T-helper 2 cell treated with Interferon-gamma antibody and Interleukin-4, amounts not matched to agents 100 ng/mL and 5 ng/mL, for 36 hours (primary cell): ENCODE data around the gene RBM22. TPM values are rescaled to one million over a fixed set of nuclear protein-coding genes. Genes with fewer than 3 reads are reported as not detected.

Source experiments
- intact Hi-C: fragments of 100-400 bp; cut with micrococcal nuclease; formaldehyde crosslinking; loops from one replicate; pipeline ENCODE4 v1.15.1; 2023
- total RNA-seq: library from RNA; stranded (reverse); gene quantifications from 2 replicates; pipeline ENCODE4 v1.2.3, GENCODE V29; 2022

The RBM22 gene
- total RNA-seq, 1 donor from 2014 or later, result 70.4 TPM

DNA sequence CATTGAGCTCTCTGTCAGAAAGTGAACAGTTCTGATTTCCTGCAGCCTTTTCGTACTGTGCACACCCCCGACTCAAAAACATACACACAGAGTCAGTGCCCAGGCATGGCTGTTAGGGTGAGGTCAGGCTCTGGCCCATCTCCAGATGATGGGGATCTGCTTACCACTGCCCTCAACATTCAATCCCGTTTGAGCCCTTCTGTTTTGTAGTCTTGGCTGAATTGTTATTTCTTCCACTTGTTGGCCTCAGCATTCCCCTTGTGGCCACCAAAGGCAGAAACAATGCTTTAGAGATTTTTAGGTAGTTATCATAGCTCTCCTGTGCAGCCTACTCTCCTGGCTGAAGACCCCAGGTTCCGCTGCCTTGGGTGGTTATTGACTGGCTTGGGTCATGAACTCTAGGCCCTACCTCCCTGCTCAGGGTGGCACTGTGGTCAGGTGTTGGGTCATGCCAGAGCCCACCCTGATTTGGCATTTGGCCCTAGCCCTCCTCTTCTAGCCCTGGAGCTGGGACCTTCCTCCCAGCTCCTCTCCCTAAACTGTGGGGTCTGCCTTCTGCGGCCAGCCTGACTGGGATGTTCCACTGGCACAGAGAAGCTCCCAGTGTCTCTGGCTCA is 47.6 kb downstream of the RBM22 start:
- intact Hi-C loops, result no loop called here

DNA sequence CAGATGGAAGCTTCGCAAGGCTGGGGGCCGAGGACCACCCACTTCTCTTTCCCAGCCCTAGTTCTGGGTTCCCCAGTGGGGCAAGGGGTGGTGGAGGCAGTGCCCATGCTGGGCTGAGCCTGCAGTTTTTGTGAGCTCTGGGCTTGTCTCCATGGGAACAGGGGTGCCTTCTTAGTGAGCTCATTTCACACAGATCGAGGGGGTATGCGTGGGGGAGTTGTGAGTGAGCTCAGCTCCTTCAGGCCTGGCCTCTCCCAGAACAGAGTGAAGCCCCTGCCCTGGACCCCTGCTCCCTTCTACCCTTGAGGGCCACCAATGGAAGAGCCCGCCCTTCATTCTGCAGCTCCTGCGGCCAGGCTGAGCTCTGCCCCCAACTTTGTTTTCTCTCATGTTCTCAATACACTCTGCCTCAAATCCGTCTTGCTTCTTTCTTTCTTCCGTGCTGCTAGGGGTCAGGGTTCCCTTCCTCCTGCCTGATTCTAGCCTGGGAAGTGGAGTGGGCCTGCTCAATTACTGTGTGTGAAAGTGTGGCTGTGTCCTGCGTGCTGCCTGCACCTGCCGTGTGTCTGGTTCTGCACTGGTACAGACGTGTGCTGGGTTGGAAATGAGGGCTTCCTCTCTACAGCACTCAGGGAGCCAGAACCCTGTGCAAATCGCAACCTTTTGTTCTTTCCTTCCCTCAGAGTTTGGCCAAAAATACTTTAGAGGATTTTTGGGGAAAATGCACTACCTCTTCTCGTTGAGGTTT is 48.8 kb downstream of the RBM22 start:
- intact Hi-C loops, result no loop called here

GRCh38 chr5:150651382-150651781 is 49.5 kb downstream of the RBM22 start:
- intact Hi-C loops, result no loop called here

GRCh38 chr5:150650021-150651006 is 50.5 kb downstream of the RBM22 start:
- intact Hi-C loops, result no loop called here

DNA sequence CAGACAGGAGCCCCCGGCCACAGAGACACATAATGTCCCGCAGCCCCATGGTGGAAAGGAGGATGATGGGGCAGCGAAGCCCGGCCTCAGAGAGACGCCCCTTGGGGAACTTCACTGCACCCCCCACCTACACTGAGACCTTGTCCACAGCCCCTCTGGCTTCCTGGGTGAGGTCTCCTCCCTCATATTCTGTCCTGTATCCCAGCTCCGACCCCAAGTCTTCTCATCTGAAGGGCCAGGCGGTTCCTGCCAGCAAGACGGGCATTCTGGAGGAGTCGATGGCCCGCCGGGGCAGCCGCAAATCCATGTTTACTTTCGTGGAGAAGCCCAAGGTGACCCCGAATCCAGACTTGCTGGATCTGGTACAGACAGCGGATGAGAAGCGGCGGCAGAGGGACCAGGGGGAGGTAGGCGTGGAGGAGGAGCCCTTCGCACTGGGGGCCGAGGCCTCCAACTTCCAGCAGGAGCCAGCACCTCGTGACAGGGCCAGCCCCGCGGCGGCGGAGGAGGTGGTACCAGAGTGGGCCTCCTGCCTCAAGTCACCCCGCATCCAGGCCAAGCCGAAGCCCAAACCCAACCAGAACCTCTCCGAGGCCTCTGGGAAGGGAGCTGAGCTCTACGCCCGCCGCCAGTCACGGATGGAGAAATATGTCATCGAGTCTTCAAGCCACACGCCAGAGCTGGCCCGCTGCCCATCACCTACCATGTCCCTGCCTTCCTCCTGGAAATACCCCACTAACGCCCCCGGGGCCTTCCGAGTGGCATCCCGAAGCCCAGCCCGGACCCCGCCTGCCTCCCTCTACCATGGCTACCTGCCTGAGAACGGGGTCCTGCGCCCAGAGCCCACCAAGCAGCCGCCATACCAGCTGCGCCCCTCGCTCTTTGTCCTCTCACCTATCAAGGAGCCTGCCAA is 51.5 kb downstream of the RBM22 start:
- intact Hi-C loops, result no loop called here

DNA sequence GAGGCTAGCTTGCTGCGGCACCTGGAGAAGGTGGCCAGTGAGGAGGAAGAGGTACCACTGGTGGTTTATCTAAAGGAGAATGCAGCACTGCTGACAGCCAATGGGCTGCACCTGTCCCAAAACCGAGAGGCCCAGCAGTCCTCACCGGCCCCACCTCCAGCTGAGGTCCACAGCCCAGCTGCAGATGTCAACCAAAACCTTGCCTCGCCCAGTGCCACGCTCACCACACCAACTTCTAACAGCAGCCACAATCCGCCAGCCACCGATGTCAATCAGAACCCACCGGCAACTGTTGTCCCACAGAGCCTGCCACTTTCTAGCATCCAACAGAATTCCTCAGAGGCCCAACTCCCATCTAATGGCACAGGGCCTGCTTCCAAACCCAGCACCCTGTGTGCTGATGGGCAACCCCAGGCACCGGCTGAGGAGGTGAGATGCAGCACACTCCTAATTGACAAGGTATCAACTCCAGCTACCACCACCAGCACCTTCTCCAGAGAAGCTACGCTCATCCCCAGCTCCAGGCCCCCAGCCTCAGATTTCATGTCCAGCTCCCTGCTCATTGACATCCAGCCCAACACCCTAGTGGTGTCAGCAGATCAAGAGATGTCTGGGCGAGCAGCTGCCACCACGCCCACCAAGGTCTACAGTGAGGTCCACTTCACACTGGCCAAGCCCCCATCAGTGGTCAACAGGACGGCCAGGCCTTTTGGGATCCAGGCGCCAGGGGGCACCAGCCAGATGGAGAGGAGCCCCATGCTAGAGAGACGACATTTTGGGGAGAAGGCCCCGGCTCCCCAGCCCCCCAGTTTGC is 52.4 kb downstream of the RBM22 start:
- intact Hi-C loops, result no loop called here

DNA sequence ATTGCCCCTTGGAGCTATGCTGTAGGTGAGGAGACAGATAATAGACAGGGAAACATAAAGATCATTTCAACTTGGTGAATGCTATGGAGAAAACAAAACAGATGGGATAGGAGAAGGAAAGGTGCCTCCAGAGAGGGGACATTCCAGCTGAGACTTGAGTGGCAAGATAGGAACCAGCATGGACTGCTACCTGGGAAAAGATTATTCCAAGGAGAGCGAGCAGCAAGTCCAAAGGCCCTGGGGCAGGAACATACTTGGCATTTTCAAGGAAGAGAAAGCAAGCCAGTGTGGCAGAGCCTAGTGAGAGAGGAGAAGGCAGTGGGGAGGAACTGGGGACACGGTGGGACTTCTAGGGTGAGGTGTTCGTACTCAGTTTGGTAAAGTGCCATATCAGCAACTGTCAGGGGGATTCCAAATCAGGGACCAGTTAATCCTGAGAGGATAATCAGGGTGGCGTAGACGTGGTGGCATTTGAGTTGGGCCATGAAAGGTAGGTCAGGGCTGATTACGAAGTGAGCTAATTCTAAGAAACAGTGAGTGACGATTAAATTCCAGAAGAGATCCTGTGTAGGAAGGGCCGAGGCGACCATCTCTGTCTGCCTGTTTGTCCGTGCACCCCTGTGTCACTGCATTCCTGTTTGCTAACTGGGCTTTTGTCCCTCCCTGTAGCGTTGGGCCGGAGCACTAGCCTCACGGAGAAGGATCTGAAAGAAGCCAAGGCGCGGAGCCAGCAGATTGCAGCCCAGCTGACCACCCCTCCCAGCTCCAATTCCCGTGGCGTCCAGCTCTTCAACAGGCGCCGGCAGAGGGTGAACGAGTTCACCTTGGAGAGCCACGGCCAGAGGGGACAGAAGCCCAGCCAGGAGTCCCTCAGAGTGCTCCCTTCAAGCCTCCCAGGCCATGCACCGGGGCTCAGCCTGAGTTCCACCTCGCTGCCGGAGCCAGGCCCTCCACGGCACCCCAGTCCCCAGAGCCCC is 53.3 kb downstream of the RBM22 start:
- intact Hi-C loops, result no loop called here

DNA sequence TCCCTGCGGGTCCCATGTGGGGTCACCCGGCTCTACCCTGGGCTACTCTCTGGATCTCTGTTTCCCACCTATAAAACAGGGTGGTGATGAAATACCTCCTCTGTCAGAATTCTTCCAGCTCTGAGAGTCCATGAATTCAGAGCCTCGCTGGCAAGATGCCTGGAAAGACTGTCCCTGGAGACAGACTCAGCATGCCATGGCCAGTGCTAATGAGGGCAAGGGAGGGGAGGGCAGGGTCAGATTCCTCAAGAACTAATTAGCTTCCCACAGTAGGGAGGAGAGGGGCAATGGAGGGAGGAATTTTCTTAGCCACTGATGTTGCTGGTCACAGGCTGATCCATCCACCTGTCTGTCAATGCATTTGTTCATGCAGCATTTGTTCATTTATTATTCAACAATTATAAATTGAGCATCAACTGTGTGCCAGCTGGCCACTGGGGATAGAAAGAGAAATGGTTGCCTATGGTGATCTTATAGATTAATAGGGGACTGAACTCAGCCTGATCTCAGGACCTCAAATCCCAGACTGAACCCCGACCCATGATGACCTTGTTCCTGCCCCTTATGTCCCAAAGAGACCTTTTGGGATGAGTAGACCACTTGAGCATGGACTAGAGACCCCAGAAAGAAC is 55.7 kb downstream of the RBM22 start:
- intact Hi-C loops, result no loop called here

DNA sequence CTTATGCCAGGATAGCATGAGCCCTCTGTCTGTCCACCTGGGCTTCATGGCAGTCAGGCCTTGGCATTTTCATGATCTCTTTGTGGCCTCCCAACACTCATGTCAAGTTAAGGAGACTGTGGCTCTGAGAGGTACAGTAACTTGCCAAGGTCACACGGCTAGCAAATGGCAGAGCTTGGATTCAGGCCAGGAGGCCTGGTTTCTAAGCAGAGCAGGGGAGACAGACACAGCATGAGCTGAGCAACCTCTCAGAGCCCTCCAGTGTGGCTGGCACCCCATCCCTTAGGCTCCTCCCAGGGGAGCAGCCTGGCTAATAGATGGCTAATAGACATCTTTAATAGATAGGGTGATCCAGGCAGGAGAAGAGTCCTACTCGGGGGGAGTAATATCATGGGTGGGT is 56.3 kb downstream of the RBM22 start:
- intact Hi-C loops, result no loop called here

GRCh38 chr5:150644058-150644457 is 56.8 kb downstream of the RBM22 start:
- intact Hi-C loops, result no loop called here

DNA sequence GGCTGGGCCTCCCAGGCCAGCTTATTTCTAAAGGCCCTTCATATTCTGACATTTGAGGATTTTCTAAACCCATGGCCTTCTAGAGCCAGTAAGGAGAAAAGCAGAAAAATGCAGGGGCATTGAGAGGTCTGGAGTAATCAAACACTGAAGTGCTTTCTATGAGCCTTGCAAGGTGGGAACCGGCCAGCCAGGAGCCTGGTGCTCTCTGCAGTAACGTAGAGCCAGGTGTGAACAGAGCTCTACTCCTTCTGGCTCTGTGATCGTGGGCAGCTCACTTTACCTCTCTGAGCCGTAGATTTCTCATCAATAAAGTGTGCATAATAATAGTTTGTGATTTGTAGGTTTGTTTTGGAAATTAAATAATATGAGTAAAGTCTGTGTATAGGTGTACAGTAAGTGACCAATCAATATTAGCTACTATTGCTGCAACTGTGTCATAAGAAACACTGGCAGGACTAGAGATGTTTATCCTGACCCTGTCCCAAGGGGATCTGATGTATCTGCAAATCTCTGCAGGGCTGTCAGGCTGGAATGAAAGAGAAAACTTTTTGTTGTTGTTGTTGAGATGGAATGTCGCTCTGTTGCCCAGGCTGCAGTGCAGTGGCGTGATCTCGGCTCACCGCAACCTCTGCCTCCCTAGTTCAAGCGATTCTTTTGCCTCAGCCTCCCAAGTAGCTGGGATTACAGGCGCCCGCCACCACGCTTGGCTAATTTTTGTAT is 57.7 kb downstream of the RBM22 start:
- intact Hi-C loops, result no loop called here

DNA sequence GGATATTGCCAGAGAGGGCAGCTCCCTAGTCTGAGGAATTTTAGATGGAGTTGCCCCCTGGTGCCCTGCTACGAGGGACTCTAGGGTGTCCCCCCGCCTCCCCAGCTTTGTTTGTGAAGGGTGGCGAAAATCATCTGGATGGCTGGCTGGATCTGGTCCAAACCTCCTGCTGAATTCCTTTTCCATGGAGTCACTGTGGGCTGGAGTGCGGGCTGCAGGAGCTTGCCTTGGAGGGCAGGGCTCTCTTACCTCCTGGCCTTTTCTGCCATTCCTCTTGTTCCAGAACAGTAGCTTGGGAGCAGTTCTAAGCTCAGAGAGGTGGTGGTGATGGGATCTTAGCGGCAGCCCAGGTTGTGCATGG is 58.3 kb downstream of the RBM22 start:
- intact Hi-C loops, result no loop called here

DNA sequence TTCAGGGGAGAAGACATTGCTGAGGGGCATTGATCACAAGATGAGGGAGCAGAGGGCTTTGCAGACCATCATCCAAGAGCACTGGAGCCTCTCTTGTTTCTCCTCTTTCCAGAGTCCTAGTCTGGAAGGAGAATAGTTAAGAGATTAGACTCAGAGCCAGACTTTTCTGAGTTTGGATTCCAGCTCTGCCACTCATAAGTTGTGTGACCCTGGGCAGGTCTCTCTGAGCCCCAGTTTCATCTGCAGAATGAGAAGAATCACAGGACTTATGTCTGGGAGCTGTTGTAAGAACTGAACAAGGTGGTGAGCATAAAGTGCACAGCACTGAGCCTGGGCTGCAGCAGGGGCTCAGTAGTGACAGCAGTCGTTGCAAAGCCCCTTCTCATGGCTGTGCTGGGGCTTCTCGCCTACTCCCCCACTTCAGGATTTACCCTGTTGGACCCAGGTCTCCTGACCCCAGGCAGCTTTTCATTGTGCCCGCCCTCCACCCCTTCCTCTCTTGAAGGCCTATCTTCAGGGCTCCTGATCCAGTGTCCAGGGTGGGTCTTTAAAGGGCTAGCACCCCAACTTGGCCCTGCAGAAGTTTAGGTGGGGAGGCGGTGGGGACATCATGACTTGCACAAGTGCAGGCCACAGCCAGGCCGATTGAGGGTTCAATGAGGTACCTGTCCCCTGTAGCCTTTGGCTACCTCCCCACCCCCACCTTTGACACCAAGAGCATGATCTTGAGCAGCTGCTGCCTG is 58.9 kb downstream of the RBM22 start:
- intact Hi-C loops, result no loop called here

- intact Hi-C loops, result no loop called here
Measured at GRCh38 chr5:150641006-150641570, 59.8 kb downstream of the RBM22 start.
